Measurements from ENCODE around the gene PLXNA2.

The PLXNA2 gene

DNA sequence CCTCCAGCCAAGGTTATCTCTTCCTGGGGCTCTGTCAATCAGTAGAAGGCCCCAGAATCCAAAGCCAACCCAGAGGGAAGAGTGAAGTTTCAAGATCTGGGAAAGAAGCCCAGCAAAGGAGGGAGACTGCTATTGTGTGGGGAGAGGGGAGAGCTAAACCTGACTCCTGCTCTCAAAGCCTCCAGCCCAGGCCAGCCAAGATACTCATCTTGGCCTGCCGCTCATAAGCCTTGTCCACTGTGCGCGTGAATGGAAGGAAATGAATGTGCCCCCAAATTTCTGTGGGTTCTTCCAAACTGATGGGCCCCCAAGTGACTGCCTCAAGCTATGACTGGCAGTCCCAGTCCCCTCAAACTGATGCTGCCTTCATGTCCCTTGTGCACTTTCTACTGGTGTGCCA is 2.0 kb downstream of the PLXNA2 start:
- no peak for DNase-seq (ENCODE audit: low read depth)

DNA sequence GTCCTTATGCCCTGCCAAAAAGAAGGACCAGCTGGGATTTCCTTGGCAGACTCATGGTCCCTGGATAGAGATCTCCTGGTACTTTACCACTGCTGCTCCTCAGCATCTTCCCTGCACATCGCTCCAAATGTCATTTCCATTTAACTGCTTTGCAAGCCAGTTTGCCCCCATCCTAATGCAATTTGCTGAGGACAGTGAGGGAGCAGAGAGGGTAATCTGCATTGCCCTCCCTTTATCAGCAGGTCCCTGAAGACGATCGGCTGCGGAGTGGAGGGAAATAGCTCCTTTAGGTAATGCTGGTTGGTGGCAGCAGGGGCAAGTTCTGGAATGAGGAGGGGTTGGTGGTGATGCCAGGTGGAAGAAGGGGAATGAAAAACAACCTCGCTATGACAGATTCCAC is 2.7 kb downstream of the PLXNA2 start:
- DNase-seq (ENCODE audit: low read depth): no peak

DNA sequence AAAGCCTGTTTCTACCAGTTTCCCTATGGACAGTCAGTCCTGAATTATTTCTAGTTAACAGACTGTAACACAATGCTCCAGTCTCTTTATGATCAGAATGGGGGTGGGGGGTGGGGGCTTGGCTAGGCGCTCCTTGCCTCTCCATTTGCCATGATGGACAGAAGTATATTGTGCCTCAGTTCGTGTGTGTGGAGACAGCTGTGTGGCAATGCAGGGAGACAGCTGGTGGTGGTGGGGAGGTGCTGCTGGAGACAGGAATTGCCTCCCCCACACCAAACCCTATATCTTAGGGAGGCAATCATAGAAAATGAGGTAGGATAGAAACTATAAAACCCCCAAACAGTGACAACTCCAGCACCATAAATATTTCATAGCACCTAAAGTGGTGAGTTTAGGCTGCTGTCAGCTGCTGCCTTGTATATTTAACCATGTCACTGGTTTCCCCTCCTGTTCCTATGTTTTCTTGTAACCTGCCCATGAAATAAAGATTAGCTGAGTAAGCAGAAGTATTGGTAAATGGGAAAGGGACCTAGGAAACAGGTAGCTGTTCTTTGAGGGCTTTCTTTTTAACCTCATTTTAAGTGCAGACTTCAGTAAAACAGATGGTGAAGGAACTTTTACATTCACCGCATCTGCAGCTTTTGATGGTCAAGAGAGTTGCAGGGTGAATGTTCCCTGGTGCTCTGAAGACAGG is 3.4 kb downstream of the PLXNA2 start:
- no peak for DNase-seq (ENCODE audit: low read depth)

DNA sequence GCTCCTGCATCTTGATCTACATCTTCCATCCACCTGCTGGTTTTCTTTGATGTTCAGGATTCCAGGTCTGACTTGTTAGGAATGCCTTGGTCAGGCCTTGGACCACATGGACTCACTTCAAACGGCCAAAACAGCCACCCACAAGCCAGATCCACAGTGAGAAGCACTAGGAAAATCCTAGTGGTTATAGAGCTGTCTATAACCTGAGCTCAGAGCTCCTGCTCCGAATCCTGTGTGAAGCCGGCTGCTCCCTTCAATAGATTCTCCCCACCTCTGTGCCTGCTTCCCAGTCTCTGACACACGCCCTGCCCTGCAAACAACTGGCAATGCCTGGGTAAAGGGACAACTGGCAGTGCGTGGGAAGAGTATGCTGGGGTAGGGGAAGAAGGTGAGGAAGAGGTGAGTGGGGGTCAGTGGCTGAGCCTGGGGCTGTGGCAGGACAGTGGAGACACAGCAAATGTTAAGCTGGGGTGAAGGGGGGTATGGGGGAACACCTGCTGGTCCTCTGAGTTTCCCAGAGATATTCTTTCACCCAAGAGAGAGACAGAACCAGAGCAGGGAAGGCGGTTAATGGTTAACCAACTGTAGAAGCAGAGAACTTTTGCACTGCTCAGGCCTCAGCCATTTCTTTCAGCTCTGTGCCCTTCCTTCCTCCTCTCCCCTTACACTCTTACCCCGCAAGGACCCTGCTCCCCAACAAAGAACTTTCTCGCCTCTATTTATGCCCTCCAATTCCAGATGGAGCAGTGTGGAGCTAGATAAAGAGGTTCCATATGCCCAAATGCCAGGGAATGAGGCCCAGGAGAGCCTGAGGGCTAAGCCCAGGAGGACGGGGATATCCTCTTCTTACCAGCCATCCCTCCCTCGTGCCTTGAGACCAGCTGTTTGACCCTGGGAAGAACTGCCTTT is 4.5 kb downstream of the PLXNA2 start:
- DNase-seq (ENCODE audit: low read depth): no peak

DNA sequence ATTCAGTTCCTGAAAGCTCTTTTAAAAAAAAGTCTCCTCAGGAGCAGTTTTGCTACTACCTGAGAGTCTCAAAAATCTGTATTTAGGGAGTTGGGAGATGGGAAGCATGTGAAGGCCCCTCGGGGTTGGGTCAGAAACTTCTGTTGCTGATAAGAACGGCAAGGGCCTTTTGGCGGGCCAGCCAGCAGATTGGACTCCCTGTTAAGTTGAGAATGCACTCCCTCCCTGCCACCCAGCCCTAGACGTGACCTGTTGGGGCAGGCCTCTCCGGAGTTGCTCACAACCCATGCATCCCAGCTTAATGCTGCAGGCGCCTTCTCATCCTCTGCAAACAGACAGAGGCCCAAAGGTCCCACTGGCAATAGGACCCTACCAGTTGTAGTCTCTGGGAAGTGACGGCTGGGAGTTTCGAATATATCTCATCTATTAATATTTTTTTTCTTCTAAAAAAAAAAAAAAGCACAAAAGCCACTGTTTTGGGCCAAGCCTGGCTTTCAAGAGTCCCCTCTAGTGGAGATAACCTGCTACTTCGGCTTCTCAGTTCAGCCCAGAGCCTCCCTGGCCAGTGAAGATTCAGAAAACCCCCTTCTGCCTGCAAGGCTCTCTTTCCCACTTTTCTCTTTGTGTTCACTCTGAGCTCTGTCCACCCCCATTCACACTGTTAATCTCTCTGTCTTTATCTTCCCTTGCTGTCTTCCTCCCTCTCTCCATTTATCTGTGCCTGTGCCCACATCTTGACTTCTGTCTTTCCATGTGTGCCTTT is 5.3 kb downstream of the PLXNA2 start:
- DNase-seq (ENCODE audit: low read depth): no peak

DNA sequence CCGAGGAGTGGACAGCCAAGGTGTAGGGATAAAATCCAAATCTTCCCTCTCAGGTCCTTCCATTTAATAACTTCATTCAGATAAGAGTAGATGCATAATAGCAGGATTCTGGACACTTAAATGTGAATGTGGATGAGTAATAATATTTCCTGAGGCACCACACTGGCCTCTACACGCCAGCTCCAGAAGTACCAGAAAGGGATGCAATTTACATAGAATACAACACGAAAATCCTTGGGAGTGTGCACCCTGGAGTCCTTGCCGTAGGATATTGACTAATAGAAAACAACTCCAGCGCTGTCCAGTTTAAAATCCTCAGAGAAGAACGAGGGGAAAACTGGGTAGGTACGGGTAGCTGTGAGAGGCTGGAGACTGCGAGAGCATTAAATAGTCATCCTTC is 6.9 kb downstream of the PLXNA2 start:
- no peak for DNase-seq (ENCODE audit: low read depth)

DNA sequence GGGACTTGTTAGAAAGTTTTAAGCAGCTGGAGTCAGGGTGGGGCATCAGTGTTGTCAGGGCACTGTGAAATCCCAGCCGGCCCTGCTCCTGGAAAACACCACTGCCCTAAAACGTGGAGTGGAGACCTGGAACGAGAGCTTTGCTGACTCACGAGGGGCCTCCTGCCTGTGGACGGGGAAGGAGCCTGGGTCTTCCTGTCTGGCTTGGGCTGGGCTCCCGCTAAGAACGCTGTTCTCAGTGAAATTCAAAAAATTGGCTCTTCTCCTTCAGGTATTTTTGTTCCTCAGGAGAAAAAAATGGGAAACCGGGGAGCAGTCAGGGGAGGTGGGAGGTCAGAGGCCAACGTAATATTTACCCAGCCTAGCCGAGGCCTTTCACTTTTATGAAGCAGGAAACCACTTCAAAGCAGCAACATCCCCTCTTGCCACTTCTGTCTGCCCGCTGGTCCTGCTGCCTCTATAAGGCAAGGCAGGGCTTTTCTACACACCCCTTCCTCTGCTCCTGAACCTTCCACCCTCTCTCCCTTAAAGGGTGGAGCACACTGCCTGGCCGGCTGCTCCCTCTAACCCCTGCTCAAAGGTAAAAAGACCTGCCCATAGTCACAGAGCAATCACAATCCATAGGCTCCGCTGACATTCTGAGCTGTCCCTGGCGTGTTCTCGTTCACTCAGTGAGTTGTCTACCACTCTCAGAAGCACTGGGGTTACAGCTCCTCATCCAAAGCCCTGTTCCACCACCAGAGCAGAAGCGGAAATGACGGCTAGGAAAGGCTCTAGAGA is 8.0 kb downstream of the PLXNA2 start:
- DNase-seq (ENCODE audit: low read depth): no peak

DNA sequence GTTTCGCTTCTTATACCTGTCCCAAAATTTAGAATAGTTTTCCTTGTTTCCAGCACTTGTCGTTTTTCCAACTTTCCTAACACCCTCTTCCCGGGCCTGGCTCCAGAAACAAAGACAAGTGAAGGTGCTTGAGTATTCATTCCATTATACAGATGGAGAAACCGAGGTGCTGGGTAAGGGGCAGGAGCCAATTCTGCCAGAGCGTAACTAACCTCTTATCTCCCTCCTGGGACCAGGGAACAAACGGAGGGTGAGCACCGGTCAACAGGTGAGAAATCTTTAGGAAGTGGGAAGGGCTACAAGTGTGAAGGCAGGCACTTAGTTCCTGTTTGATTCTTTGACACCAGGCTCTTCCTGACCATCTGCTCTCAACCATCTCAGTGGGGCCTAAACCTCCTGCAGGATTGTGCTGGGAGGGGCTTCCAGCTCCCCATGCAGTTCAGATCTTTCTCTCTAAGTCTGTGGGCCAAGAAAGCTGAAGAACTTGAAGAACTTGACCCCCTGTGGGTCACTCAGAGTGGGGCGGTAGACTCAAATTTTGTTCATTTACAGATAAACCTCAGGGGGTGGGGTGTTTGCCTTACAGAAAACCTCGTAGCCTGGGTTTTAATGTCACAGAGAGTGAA is 8.7 kb downstream of the PLXNA2 start:
- no peak for DNase-seq (ENCODE audit: low read depth)

DNA sequence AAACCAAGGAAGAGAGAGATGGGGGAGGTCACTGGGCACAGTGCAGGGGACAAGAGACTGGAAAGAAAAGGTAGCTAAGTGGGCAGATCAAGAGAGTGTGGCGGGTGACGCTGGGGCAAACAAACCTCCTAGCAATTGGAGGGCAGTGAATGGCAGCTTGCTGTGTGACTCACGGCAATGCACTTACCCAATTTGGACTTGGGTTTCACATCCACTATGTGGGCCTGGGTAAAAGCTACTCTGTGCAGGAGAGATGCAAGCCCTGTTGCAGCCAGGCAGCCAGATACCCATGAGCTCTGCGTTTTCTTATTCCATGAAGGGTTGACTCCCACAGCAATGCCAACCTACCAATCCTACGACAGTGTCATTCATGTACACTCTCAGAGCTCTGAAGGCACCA is 9.5 kb downstream of the PLXNA2 start:
- DNase-seq (ENCODE audit: low read depth): no peak

DNA sequence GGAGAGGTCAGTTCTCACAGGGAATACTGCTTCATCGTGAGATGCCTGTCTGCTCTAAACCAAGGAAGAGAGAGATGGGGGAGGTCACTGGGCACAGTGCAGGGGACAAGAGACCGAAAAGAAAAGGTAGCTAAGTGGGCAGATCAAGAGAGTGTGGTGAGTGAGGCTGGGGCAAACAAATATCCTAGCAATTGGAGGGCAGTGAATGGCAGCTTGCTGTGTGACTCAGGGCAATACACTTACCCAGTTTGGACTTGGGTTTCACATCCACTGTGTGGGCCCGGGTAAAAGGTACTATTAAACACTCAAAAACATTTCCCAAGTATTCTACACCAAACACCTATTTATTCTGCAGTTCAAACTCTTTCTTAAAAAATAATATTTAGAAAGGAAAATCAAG is 10.2 kb downstream of the PLXNA2 start:
- DNase-seq (ENCODE audit: low read depth): no peak

DNA sequence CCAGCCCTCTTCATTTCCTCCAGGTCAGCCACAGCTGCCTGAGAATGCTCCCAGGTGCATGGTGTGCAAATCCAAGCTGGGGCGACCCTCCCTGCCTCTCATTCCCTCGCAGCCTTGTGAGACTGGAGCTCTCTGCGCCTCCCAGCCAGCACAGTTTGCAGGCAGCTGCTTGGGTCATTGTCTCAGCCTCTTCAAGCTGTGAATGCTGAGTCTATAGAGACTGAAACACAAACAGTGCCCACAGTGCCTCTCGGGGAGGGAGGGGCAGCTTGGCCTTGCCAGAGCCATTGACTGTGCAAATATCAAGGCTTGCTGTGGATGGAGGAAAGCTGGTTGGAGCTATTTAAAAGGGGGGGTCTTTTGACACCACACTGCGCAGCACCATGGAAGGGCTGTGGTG is 10.6 kb downstream of the PLXNA2 start:
- DNase-seq (ENCODE audit: low read depth): no peak

DNA sequence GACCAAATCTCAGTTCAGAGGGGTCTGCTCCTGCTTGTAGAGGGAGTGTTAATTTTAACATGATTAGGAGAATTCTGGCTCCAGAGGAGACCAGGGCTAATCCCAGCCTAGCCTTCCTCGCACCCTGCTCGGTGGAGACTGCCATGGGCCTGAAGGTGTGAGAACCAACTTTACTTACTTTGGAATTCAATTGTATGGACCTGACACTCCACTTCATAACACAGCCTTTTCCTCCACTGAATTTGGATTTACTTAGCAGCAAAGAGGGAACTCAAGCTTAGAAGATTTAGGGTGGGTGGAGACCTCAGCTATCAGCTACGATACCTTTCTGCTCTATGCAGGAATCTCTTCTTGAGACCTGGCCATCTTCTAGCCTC is 11.5 kb downstream of the PLXNA2 start:
- no peak for DNase-seq (ENCODE audit: low read depth)

DNA sequence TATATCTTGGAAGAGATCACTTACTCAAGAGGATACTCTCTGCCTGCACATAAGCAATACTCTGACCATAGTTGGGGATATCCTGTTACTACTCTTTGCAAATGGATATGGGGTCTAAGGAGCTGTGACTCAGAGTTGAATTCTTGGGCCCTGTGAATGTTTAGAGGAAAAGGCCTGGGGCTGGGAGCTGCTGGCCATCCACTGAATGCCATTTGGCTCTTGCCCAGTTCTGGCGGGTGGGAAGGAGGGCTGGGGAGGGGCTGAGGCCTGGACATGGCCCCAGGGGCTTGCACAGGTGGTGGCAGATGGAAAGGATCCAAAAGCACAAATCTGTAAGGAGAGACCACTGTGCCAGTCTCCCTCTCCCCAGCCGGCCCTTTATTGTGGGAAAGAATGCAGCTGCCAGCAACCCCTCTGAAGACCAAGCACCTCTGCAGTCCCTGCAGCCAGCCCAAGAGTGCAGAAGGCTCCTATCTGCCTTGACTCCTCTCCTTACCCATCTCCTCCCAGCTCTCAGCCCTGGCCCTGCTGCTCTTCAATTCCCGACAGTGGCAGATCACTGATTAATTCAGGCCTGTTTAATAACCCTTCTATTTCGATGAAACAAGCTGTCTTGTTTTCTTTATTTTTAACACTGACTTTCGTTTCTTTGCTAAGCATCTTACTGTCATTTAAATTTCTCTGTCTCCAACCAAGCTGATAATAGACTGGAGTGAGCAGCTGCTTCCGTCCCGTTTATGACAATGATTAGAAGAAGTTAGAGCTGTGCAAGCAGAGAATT is 12.1 kb downstream of the PLXNA2 start:
- no peak for DNase-seq (ENCODE audit: low read depth)

DNA sequence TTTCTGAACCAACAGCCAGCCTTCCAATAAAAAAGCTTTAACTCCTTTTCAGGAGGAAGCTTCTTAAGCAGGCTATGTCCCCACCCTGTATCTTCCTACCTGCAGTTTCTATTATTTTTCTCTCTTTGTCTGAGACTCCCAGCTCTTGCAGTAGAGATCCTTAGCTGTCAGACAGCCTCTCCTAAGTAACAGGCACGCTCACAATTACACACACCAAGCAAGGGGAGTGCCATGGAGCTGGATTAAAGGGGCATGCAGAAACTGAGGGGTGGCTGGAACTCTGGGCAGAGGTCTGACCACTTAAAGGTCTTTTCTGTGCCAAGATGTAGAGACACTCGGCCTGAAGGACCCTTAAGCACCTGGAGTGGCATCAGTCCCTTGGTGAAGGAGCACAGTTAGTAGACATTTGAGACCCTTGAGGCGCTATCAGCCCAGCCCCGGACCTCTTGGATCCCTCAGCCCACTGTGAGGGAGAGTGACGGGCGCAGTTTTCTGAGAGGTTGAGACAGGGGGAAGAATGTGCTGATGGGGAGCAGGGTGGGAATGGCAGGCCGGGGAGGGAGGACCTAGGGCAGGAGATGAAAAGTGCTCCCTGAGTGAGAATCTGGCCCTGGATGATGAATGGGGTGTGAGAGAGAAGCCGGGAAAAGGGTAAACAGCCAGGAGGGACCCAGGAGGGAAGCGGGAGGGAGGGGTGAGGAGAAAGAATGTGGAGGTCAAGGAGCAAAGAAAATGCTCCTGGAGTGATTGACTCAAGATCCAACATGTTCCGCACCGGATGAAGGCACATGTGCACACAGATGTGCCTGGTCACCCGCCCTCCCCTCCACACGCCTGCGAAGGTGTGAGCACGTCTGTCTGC is 13.3 kb downstream of the PLXNA2 start:
- no peak for DNase-seq (ENCODE audit: low read depth)

DNA sequence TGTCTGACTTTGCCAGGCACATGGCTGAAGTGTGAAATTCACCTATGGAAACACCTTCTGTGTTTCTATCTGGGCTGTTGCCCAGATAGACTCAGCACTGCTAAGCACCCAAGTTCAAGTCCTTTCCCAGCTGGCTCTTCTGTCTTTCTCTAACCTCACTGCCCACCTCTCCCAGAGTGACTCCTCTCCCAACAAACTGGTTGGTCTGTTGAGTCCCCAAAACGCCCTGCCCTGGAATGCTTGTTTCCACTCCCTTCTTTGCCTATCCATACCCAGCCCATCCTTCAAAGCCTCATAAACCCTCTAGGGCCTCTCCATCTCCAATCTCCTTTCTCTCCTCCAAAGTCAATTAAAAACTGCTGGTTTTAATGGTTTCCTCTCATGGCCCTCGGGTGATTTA is 15.6 kb downstream of the PLXNA2 start:
- DNase-seq (ENCODE audit: low read depth): no peak

DNA sequence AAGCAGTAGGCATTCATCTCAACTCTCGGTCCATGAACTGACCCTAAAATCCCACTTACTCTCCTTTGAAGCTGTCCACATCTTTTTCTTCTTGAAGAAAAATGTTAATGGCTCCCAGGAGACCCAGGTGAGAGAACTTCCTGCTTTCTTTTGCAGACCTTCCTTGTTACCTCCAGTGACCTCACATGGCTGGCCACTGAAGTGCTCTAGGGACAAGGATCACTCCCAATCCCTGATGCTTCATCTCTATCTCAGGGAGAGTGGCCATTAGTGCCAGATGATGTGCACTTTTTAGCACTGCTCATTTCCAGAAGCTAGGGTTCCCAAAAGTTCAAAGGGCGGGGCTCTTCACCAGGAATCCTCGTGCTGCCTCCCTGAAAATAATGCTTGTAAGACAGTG is 16.2 kb downstream of the PLXNA2 start:
- DNase-seq (ENCODE audit: low read depth): no peak

DNA sequence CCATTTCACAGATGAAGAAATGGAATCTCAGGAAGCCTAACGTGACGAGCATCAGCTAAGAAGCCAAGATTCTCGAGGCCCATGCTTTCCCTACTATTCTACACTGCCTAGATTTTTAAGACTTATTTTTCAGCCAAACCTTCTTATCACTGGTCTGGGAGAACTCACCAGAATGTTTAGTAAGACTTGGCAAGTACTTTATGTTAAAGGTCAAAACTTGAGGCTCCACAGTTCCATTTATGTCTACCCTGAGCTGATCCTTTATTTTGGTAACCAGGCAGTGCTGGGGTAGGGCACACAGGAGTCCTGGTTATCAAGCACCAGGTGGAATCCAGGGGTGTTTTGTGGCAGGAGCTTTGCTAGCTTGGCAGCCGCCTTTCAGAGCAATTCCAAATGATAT is 16.8 kb downstream of the PLXNA2 start:
- DNase-seq (ENCODE audit: low read depth): no peak

DNA sequence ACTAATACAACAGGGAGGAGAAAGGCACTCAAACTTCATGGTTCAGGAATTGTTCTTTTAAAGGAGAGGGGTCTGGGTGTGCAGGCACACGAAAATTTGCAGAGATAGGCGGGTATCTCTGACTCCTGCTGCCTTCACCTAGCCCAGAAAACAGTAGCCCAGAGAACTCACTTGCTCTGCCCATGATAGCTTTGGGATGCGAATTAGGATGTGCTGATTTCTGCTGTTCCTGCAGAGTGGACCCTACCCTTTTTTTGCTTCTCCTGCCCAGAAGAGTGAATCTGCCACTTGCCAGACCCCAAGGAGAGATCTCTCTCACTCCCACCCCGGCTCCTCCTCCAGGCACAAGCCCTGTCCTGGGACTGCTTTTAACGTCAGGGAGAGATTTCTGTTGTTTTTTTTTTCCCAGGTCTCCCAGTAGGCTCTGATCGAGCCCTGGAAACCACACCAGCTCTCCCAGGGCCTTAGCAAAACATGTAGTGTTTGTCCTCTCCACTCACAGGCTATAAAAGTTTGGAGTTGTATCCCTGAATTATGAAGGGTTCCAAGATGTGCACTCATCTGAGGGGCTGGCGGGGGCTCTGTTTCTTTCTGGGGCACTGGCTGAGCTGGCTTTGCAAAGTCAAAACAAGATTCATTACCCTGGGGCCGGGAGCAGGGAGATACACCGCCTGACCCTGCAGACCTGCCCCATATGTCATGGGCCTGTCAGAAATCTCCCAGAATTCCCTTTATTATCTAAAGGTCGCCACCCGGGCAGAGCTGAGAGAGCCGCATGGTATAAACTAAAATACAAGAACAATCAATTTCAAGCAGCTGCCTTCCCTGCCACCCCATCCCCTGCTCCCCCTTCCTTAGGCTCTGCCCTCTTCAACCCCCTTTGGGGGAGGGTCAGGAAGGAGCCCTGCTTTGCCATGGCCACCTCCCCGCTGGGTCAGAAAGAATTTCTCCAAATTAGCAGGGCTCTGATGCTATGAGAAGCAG is 17.9 kb downstream of the PLXNA2 start:
- DNase-seq (ENCODE audit: low read depth): no peak

Measured in stimulated activated CD8-positive, alpha-beta memory T cell treated with anti-CD3 and anti-CD28 coated beads, Interleukin-15, amount 100 ng/mL, for 1 hour (primary cell).